ENCODE measurements around the gene PSMD8. TPM values are rescaled to one million over a fixed set of nuclear protein-coding genes. Genes with fewer than 3 reads are reported as not detected.
A peak's percentile ranks its signal among the peaks of the same experiment; 100 is the strongest.

Gene PSMD8
- total RNA-seq, 1 donor = 285 TPM

DNA sequence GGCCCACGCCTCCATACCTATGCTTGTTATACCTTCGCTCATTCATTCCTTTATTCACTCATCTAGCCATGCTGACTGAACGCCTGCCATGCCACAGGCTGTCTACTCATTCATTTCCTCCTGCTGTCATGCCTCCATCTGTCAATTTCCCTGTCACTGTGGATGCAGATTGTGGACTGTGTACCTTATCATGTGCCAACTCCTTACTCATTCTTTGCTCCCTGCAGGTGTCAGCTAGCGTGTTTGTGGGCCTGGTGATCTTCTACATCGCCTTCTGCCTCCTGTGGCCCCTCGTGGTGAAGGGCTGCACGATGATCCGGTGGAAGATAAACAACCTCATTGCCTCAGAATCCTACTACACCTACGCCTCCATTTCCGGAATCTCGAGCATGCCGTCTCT lies 4.1 kb upstream of the PSMD8 start:
- H3K4me3 ChIP-seq (ENCODE audit: insufficient read depth, low read length) = no peak overlapping the region
- no peak overlapping the region for H3K27ac ChIP-seq (ENCODE audit: low read depth, low read length)
- TF ChIP-seq, protein P1, sequence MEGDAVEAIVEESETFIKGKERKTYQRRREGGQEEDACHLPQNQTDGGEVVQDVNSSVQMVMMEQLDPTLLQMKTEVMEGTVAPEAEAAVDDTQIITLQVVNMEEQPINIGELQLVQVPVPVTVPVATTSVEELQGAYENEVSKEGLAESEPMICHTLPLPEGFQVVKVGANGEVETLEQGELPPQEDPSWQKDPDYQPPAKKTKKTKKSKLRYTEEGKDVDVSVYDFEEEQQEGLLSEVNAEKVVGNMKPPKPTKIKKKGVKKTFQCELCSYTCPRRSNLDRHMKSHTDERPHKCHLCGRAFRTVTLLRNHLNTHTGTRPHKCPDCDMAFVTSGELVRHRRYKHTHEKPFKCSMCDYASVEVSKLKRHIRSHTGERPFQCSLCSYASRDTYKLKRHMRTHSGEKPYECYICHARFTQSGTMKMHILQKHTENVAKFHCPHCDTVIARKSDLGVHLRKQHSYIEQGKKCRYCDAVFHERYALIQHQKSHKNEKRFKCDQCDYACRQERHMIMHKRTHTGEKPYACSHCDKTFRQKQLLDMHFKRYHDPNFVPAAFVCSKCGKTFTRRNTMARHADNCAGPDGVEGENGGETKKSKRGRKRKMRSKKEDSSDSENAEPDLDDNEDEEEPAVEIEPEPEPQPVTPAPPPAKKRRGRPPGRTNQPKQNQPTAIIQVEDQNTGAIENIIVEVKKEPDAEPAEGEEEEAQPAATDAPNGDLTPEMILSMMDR (IDR thresholded peaks at IDR 0.05; ENCODE audit: extremely low read depth, low read depth, low read length) = no peak
- H2AFZ ChIP-seq (ENCODE audit: low read length) = no peak overlapping the region
- H3K36me3 ChIP-seq (ENCODE audit: insufficient read depth, low read length) = no peaks in the 10 kb centered on the region
- peaks cover 3% of the 10 kb centered on the region for H3K27me3 ChIP-seq (ENCODE audit: insufficient read depth, low read length)
- DNase-seq (ENCODE audit: insufficient read length, low spot score, missing footprints) = peak; percentile 5
- no peak overlapping the region for H3K4me2 ChIP-seq (ENCODE audit: insufficient read depth, low read length)
- H4K20me1 ChIP-seq (ENCODE audit: insufficient read depth, low read length) = peaks cover 4% of the 10 kb centered on the region
- no peaks in the 10 kb centered on the region for H3K4me1 ChIP-seq (ENCODE audit: insufficient read depth, low read length)
- no peaks in the 10 kb centered on the region for H3K9me3 ChIP-seq (ENCODE audit: low read depth, low read length)
- H3K79me2 ChIP-seq (ENCODE audit: insufficient read depth, low read length) = peaks cover 6% of the 10 kb centered on the region

DNA sequence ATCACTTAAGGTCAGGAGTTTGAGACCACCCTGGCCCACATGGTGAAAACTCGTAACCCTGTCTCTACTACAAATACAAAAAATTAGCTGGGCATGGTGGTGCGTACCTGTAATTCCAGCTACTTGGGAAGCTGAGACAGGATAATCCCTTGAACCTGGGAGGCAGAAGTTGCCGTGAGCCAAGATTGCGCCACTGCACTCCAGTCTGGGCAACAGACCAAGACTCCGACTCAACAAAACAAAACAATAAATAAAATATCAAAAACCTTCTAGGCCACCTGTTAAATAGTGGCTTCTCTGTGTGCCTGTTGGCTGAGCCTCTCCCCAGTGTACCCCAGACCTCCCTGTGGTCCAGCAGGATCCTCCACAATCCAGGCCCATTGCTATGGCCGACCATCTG lies 3.3 kb upstream of the PSMD8 start:
- DNase-seq (ENCODE audit: insufficient read length, low spot score, missing footprints) = peak; percentile 48
- peaks cover 10% of the 10 kb centered on the region for H4K20me1 ChIP-seq (ENCODE audit: insufficient read depth, low read length)
- H3K27me3 ChIP-seq (ENCODE audit: insufficient read depth, low read length) = peaks cover 3% of the 10 kb centered on the region
- H3K79me2 ChIP-seq (ENCODE audit: insufficient read depth, low read length) = peaks cover 14% of the 10 kb centered on the region
- peaks cover 7% of the 10 kb centered on the region for H3K4me1 ChIP-seq (ENCODE audit: insufficient read depth, low read length)
- no peaks in the 10 kb centered on the region for H3K36me3 ChIP-seq (ENCODE audit: insufficient read depth, low read length)
- TF ChIP-seq, protein P1 (IDR thresholded peaks at IDR 0.05; ENCODE audit: extremely low read depth, low read depth, low read length) = no peak
- H3K4me2 ChIP-seq (ENCODE audit: insufficient read depth, low read length) = no peak overlapping the region
- H2AFZ ChIP-seq (ENCODE audit: low read length) = no peak overlapping the region
- H3K9me3 ChIP-seq (ENCODE audit: low read depth, low read length) = no peaks in the 10 kb centered on the region
- H3K4me3 ChIP-seq (ENCODE audit: insufficient read depth, low read length) = no peak overlapping the region
- no peak overlapping the region for H3K27ac ChIP-seq (ENCODE audit: low read depth, low read length)

DNA sequence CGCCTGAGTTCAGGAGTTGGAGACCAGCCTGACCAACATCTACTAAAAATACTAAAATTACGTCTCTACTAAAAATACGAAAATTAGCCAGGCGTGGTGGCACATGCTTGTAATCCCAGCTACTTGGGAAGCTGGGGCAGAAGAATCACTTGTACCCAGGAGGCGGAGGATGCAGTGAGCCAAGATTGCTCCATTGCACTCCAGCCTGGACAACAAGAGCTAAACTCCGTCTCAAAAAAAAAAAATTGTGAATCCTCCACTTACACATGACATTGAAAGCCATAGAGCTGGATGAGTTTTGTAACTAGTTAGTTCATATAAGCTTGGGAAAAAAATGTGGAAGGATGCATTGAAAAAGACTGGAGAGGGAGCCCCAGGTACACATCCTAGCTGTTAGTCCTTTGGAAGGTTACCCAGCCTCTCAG lies 452 bp upstream of the PSMD8 start:
- TF ChIP-seq, protein P1 (IDR thresholded peaks at IDR 0.05; ENCODE audit: extremely low read depth, low read depth, low read length) = no peak

DNA sequence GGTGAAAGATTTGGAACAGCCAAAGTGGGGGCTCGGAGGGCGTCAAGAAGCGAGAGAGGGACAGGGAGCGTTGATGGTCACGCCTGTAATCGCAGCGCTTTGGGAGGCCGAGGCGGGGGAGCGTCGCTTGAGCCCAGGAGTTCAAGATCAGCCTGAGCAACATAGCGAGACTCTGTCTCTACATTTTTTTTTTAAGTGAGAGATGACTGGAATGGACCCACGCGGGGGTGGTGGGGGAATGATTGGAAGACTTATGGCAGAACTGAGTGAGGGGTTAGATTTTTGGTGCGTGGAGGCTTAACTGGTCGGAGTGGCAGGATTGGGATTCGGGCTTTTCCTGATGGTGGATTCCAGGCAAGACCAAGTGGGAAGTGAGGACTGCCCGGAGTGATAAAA lies 725 bp downstream of the PSMD8 start:
- H3K27me3 ChIP-seq (ENCODE audit: insufficient read depth, low read length) = no peaks in the 10 kb centered on the region
- peaks cover 51% of the 10 kb centered on the region for H3K79me2 ChIP-seq (ENCODE audit: insufficient read depth, low read length)
- peak overlapping the region; percentile 95 for H3K27ac ChIP-seq (ENCODE audit: low read depth, low read length)
- peaks cover 33% of the 10 kb centered on the region for H4K20me1 ChIP-seq (ENCODE audit: insufficient read depth, low read length)
- no peaks in the 10 kb centered on the region for H3K9me3 ChIP-seq (ENCODE audit: low read depth, low read length)
- TF ChIP-seq, protein P1 (IDR thresholded peaks at IDR 0.05; ENCODE audit: extremely low read depth, low read depth, low read length) = no peak
- peak; percentile 70 for DNase-seq (ENCODE audit: insufficient read length, low spot score, missing footprints)
- H3K4me1 ChIP-seq (ENCODE audit: insufficient read depth, low read length) = peaks cover 15% of the 10 kb centered on the region
- H3K36me3 ChIP-seq (ENCODE audit: insufficient read depth, low read length) = peaks cover 25% of the 10 kb centered on the region
- H3K4me2 ChIP-seq (ENCODE audit: insufficient read depth, low read length) = peak overlapping the region; percentile 88
- H2AFZ ChIP-seq (ENCODE audit: low read length) = peak overlapping the region; percentile 91
- H3K4me3 ChIP-seq (ENCODE audit: insufficient read depth, low read length) = peak overlapping the region; percentile 98

More for the DNA sequence above, 452 bp upstream of the PSMD8 start:
- peaks cover 1% of the 10 kb centered on the region for H3K27me3 ChIP-seq (ENCODE audit: insufficient read depth, low read length)
- peak overlapping the region; percentile 72 for H3K4me2 ChIP-seq (ENCODE audit: insufficient read depth, low read length)
- H3K36me3 ChIP-seq (ENCODE audit: insufficient read depth, low read length) = peaks cover 13% of the 10 kb centered on the region
- peak overlapping the region; percentile 98 for H3K4me3 ChIP-seq (ENCODE audit: insufficient read depth, low read length)
- H3K27ac ChIP-seq (ENCODE audit: low read depth, low read length) = peak overlapping the region; percentile 31
- peaks cover 43% of the 10 kb centered on the region for H3K79me2 ChIP-seq (ENCODE audit: insufficient read depth, low read length)
- peak overlapping the region; percentile 77 for H2AFZ ChIP-seq (ENCODE audit: low read length)
- no peaks in the 10 kb centered on the region for H3K9me3 ChIP-seq (ENCODE audit: low read depth, low read length)
- DNase-seq (ENCODE audit: insufficient read length, low spot score, missing footprints) = no peak
- H3K4me1 ChIP-seq (ENCODE audit: insufficient read depth, low read length) = peaks cover 15% of the 10 kb centered on the region
- peaks cover 25% of the 10 kb centered on the region for H4K20me1 ChIP-seq (ENCODE audit: insufficient read depth, low read length)
